Tibial nerve (tissue), 4 donors: ENCODE measurements around the gene NHLRC2.

Experiments
- CTCF ChIP-seq, 5 experiments: fragments of 200-600 bp in 3 of 5; fragments of 450-650 bp in 2 of 5; sonication (generic) in 3 of 5; IDR thresholded peaks; one replicate each; pipeline ENCODE4 v1.5.1; 2016 to 2019; ENCODE audit warnings: antibody characterized with exemption in 5 of 5, mild to moderate bottlenecking in 3 of 5, moderate library complexity in 2 of 5
- EP300 ChIP-seq, 2 donors: sonication (generic); formaldehyde crosslinking; IDR thresholded peaks; one replicate each; pipeline ENCODE4 v1.6.1; 2017; ENCODE audit warnings: antibody characterized with exemption in 2 of 2, mild to moderate bottlenecking in 1 of 2
- POLR2A ChIP-seq, 2 donors: fragments of 450-650 bp; IDR thresholded peaks; one replicate each; pipeline ENCODE4 v1.6.1; 2017; ENCODE audit warnings: antibody characterized with exemption in 2 of 2, mild to moderate bottlenecking in 2 of 2, moderate library complexity in 2 of 2

GRCh38 chr10:113954409-113954808, 99.9 kb downstream of the NHLRC2 start:
- TF ChIP-seq CTCF (IDR thresholded peaks at IDR 0.05), result no peak
- TF ChIP-seq POLR2A (IDR thresholded peaks at IDR 0.05), result no peak
- no peak for TF ChIP-seq EP300 (IDR thresholded peaks at IDR 0.05)
